HG03060 (cell line): ENCODE results near the gene ICAM4.
"Not testable (repeated sequence)": the region's sequence is repeated elsewhere in the genome, so short reads cannot be mapped to it uniquely, and the experiment has no call there.

Experiments
- ATAC-seq: cut with Tn5 transposase; IDR thresholded peaks from one replicate; pipeline ENCODE4 v1.9.1; 2021; ENCODE audit warnings: low read depth, moderate number of reproducible peaks; ENCODE audit not compliant: unreplicated experiment

ICAM4 gene

GRCh38 chr19:10266706-10267105 lies 20.0 kb upstream of the ICAM4 start:
- ATAC-seq, result no peak

- no peak for ATAC-seq
These were observed 18.7 kb upstream of the ICAM4 start for GRCh38 chr19:10268071-10268470.

- no peak for ATAC-seq
These were observed 17.2 kb upstream of the ICAM4 start for GRCh38 chr19:10269333-10270179.

- ATAC-seq, result no peak
These were observed 16.6 kb upstream of the ICAM4 start for GRCh38 chr19:10270180-10270615.

GRCh38 chr19:10270616-10271394 lies 15.9 kb upstream of the ICAM4 start, which contains the start of gene ICAM1:
Gene ICAM1, plus strand, starts transcription at chr19:10271120. Its CDS starts 40 bp downstream, at chr19:10271160.
- ATAC-seq, result no peak

GRCh38 chr19:10271543-10272086 lies 15.1 kb upstream of the ICAM4 start:
- ATAC-seq, result no peak

- no peak for ATAC-seq
These were observed 12.2 kb upstream of the ICAM4 start for GRCh38 chr19:10274589-10274988.

GRCh38 chr19:10277795-10278589 lies 8.8 kb upstream of the ICAM4 start:
- ATAC-seq, result no peak

- no peak for ATAC-seq
These were observed 7.8 kb upstream of the ICAM4 start for GRCh38 chr19:10278935-10279334.

- no peak for ATAC-seq
These were observed 6.9 kb upstream of the ICAM4 start for GRCh38 chr19:10279737-10280442.

GRCh38 chr19:10282043-10282442 lies 4.7 kb upstream of the ICAM4 start:
- not testable (repeated sequence) for ATAC-seq

- ATAC-seq, result no peak
These were observed 3.3 kb upstream of the ICAM4 start for GRCh38 chr19:10283301-10284064.

GRCh38 chr19:10284065-10284959 lies 2.4 kb upstream of the ICAM4 start:
- ATAC-seq, result no peak

- ATAC-seq, result no peak
These were observed 1.8 kb upstream of the ICAM4 start for GRCh38 chr19:10284960-10285278.

GRCh38 chr19:10285393-10285792 lies 1.4 kb upstream of the ICAM4 start:
- no peak for ATAC-seq

GRCh38 chr19:10288662-10289166 lies 2.0 kb downstream of the ICAM4 start:
- no peak for ATAC-seq

GRCh38 chr19:10289167-10289835 lies 2.5 kb downstream of the ICAM4 start:
- no peak for ATAC-seq
